ENCODE results near the gene PLAAT4. TPM values are rescaled to one million over a fixed set of nuclear protein-coding genes. Genes with fewer than 3 reads are reported as not detected.

PLAAT4 gene
- total RNA-seq, 1 donor from 2014 or later, result 150 TPM

- Histone ChIP-seq H3K27ac (no peak overlapping the region), H3K4me3 (no peak overlapping the region)
Observed at GRCh38 chr11:63553759-63554158, 17.2 kb downstream of the PLAAT4 start.

DNA sequence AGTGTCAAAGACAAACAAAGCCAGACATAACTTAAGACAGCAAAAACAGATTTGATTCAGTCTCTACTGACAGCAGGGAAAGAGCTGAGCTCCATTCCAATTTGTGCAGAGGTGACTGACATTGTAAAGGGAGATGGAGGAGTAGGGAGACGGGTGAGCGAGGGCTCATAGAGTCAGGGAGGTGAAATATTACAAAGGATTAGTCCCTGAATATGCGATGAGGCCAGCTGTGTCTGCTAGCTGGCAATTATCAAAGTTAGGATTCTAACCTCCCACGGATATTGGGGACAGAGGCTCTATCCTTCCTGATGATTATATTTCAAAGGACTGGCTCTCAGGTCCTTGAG is 18.2 kb downstream of the PLAAT4 start:
- peaks cover 24% of the 10 kb centered on the region for H3K4me1 ChIP-seq
- TF ChIP-seq CTCF (IDR thresholded peaks at IDR 0.05), result no peak
- DNase-seq, result no peak
- no peak for ATAC-seq
- intact Hi-C loops (cut with DNase I), result no loop called here
- no peak overlapping the region for H3K4me3 ChIP-seq
- no peak overlapping the region for H3K27ac ChIP-seq
- no peaks in the 10 kb centered on the region for H3K9me3 ChIP-seq
- no peaks in the 10 kb centered on the region for H3K36me3 ChIP-seq
- H3K27me3 ChIP-seq (ENCODE audit: low read depth), result no peaks in the 10 kb centered on the region

More at GRCh38 chr11:63553759-63554158, 17.2 kb downstream of the PLAAT4 start:
- H3K36me3 ChIP-seq, result no peaks in the 10 kb centered on the region
- ATAC-seq (peak; percentile 37 to 49), DNase-seq (no peak)
- H3K27me3 ChIP-seq (ENCODE audit: low read depth), result no peaks in the 10 kb centered on the region
- intact Hi-C loops (cut with DNase I), result no loop called here
- no peak for TF ChIP-seq CTCF (IDR thresholded peaks at IDR 0.05)
- H3K9me3 ChIP-seq, result no peaks in the 10 kb centered on the region
- peaks cover 14% of the 10 kb centered on the region for H3K4me1 ChIP-seq

DNA sequence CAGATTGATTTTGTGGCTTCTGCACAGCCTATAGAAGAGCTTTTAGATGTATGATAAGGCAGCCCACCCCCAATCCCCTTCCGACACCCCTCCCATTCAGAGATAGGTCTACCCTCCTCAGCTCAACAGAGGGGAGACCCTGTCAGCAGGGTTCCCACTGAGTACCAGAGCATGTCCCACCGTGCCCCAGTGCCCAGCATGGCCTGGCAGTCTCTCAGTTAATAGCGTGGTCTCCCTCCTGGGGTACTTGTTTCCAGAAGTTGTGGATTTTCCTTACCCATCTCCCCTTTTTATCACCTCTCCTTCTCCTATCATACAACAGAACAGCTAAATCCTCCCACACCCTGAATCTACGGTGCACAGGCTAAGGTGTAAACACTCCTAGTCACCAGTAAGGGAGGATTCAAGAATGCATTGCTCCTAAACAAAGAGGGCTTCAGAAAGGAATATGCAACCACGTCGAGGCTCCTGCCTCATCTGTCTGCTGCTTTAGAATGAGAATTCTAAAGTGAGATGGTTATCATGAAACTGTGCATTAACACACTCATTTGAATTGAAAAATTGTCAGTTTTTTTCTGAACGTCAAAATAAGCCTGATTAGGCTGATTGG is 19.9 kb downstream of the PLAAT4 start:
- TF ChIP-seq CTCF (IDR thresholded peaks at IDR 0.05), result no peak
- no peak overlapping the region for H3K4me3 ChIP-seq
- H3K9me3 ChIP-seq, result no peaks in the 10 kb centered on the region
- peaks cover 33% of the 10 kb centered on the region for H3K4me1 ChIP-seq
- no peak for ATAC-seq
- intact Hi-C loops (cut with DNase I), result no loop called here
- no peak for DNase-seq
- H3K27ac ChIP-seq, result no peak overlapping the region
- no peaks in the 10 kb centered on the region for H3K36me3 ChIP-seq
- H3K27me3 ChIP-seq (ENCODE audit: low read depth), result no peaks in the 10 kb centered on the region

- no peak for ATAC-seq
- Histone ChIP-seq H3K4me1 (peaks cover 33% of the 10 kb centered on the region), H3K27ac (no peak overlapping the region), H3K27me3 (ENCODE audit: low read depth) (no peaks in the 10 kb centered on the region), H3K9me3 (no peaks in the 10 kb centered on the region), H3K36me3 (no peaks in the 10 kb centered on the region), H3K4me3 (no peak overlapping the region)
- intact Hi-C loops (cut with DNase I), result no loop called here
- no peak for TF ChIP-seq CTCF (IDR thresholded peaks at IDR 0.05)
- no peak for DNase-seq
Observed at GRCh38 chr11:63557570-63557969, 21.0 kb downstream of the PLAAT4 start.

- ATAC-seq (peak in 1 of 2 donors; percentile 36), DNase-seq (no peak)
- Histone ChIP-seq H3K4me1 (peaks cover 27% of the 10 kb centered on the region), H3K27me3 (ENCODE audit: low read depth) (no peaks in the 10 kb centered on the region), H3K27ac (peak overlapping the region; percentile 62), H3K4me3 (no peak overlapping the region), H3K36me3 (no peaks in the 10 kb centered on the region), H3K9me3 (no peaks in the 10 kb centered on the region)
- no peak for TF ChIP-seq CTCF (IDR thresholded peaks at IDR 0.05)
- intact Hi-C loops (cut with DNase I), result no loop called here
Observed at GRCh38 chr11:63558459-63559157, 22.0 kb downstream of the PLAAT4 start.
